ENCODE results near the gene MTTP.
A peak's percentile ranks its signal among the peaks of the same experiment; 100 is the strongest.

The MTTP gene

GRCh38 chr4:99591757-99592156 lies 17.1 kb downstream of the MTTP start:
- Histone ChIP-seq H3K27ac (no peak overlapping the region), H3K4me3 (no peak overlapping the region)
- DNase-seq (ENCODE audit: low spot score): no peak
- no peak for TF ChIP-seq CTCF (IDR thresholded peaks at IDR 0.05)

GRCh38 chr4:99593781-99594641 lies 19.4 kb downstream of the MTTP start:
- Histone ChIP-seq H3K4me3 (no peak overlapping the region), H3K27ac (no peak overlapping the region)
- DNase-seq (ENCODE audit: low spot score): no peak
- no peak for TF ChIP-seq CTCF (IDR thresholded peaks at IDR 0.05)

DNA sequence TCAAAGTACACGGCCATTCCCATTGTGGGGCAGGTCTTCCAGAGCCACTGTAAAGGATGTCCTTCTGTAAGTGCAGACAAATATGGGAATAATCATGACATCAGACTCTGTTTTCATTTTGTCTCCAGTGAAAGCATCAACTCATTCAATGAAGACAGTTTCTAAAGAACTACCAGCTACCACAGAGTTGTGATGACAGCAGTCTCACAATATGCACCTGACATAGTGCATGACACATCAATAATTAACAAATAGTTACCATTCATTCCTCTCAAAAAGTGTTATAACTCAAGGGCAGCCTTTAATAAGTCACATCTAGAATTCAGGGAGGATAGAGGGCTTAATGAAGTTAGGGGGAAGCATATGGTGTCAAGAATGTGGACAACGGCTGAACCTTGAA lies 20.2 kb downstream of the MTTP start:
- Histone ChIP-seq H3K4me3 (no peak overlapping the region), H3K27ac (no peak overlapping the region)
- no peak for TF ChIP-seq CTCF (IDR thresholded peaks at IDR 0.05)
- DNase-seq (ENCODE audit: low spot score): no peak

- H3K27ac ChIP-seq: no peak overlapping the region
- H3K4me3 ChIP-seq: no peak overlapping the region
- TF ChIP-seq CTCF (IDR thresholded peaks at IDR 0.05): no peak
- DNase-seq (ENCODE audit: low spot score): no peak
Observed at GRCh38 chr4:99606716-99607115, 32.1 kb downstream of the MTTP start.

GRCh38 chr4:99608417-99608816 lies 33.8 kb downstream of the MTTP start:
- no peak overlapping the region for H3K4me3 ChIP-seq
- H3K27ac ChIP-seq: no peak overlapping the region
- DNase-seq (ENCODE audit: low spot score): no peak
- no peak for TF ChIP-seq CTCF (IDR thresholded peaks at IDR 0.05)

DNA sequence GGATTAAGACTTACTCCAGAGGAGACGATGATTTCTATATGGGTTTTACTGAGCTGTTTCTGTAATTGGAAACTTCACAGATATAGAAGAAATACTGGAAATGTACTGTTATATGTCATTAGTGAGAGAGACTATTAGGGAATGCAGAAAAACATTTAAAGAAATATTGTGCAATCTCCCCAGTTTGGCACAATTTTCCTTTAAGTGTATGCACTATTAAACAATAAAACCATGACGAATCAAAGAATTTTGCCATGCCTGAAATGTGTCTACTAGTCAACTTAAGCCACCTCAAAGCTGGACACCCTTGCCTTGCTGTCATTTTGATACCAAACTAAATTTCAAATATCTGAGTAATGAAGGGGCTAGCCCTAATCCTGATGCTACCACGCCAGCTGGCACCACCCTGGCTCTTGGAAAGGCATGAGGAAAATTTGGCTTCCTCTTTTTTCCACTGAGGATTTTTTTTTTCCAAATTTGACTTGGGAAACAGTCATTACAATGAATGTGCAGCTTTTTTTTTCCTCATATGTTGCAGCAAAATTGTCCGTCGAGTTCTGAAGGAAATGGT lies 36.1 kb downstream of the MTTP start:
- no peak for DNase-seq (ENCODE audit: low spot score)
- Histone ChIP-seq H3K4me3 (no peak overlapping the region), H3K27ac (peak overlapping the region; percentile 20 to 32)
- no peak for TF ChIP-seq CTCF (IDR thresholded peaks at IDR 0.05)

- Histone ChIP-seq H3K4me3 (no peak overlapping the region), H3K27ac (no peak overlapping the region)
- no peak for DNase-seq (ENCODE audit: low spot score)
- no peak for TF ChIP-seq CTCF (IDR thresholded peaks at IDR 0.05)
Observed at GRCh38 chr4:99612281-99612680, 37.7 kb downstream of the MTTP start.
